GM23338 (cell line): ENCODE results near the gene CSF2. TPM values are rescaled to one million over a fixed set of nuclear protein-coding genes. Genes with fewer than 3 reads are reported as not detected.

Experiments
- ATAC-seq: fragments of 200-7000 bp; cut with Tn5 transposase; 3 replicates; pipeline ENCODE4 v1.9.1; 2020
- DNase-seq: peaks from one replicate; pipeline ENCODE4 v3.0.0-alpha.2; 2015; ENCODE audit warnings: low spot score
- H2AFZ ChIP-seq: fragments of 200-600 bp; sonication (generic); 2 replicates; pipeline ENCODE4 v1.8.0; 2016; ENCODE audit warnings: antibody characterized with exemption, mild to moderate bottlenecking, moderate library complexity
- H3F3A ChIP-seq: fragments of 200-600 bp; sonication (generic); replicated peaks from 2 replicates; pipeline ENCODE4 v1.8.0; 2017; ENCODE audit warnings: antibody characterized with exemption, mixed run types, low read depth
- H3K27ac ChIP-seq: fragments of 200-600 bp; sonication (generic); 2 replicates; pipeline ENCODE4 v1.6.1; 2016; ENCODE audit warnings: low read depth
- H3K27me3 ChIP-seq: fragments of 200-600 bp; sonication (generic); 2 replicates; pipeline ENCODE4 v1.8.0; 2016; ENCODE audit warnings: mild to moderate bottlenecking, mixed run types, moderate library complexity; ENCODE audit not compliant: insufficient read depth
- H3K36me3 ChIP-seq: fragments of 200-600 bp; sonication (generic); 2 replicates; pipeline ENCODE4 v1.8.0; 2016; ENCODE audit warnings: mild to moderate bottlenecking; ENCODE audit not compliant: insufficient read depth
- H3K4me1 ChIP-seq: fragments of 200-600 bp; sonication (generic); 2 replicates; pipeline ENCODE4 v1.8.0; 2016; ENCODE audit warnings: mild to moderate bottlenecking, moderate library complexity; ENCODE audit not compliant: insufficient read depth
- H3K4me2 ChIP-seq: fragments of 200-600 bp; sonication (generic); 2 replicates; pipeline ENCODE4 v1.7.1; 2017; ENCODE audit warnings: mixed run types
- H3K4me3 ChIP-seq: fragments of 200-600 bp; sonication (generic); 2 replicates; pipeline ENCODE4 v1.6.1; 2016; ENCODE audit warnings: mixed run types
- H3K79me2 ChIP-seq: fragments of 200-600 bp; sonication (generic); replicated peaks from 2 replicates; pipeline ENCODE4 v1.8.0; 2017; ENCODE audit warnings: mild to moderate bottlenecking; ENCODE audit not compliant: insufficient read depth
- H3K9me2 ChIP-seq: fragments of 200-600 bp; sonication (generic); 2 replicates; pipeline ENCODE4 v1.8.0; 2017; ENCODE audit not compliant: insufficient read depth
- H4K20me1 ChIP-seq: fragments of 200-600 bp; sonication (generic); replicated peaks from 2 replicates; pipeline ENCODE4 v1.8.0; 2017; ENCODE audit warnings: mild to moderate bottlenecking; ENCODE audit not compliant: insufficient read depth
- H3K27ac Mint-ChIP-seq: 2 replicates; pipeline ENCODE4 v1.8.0; 2020; ENCODE audit warnings: inconsistent platforms, mild to moderate bottlenecking, moderate library complexity, mixed read lengths
- H3K27me3 Mint-ChIP-seq: 3 replicates; pipeline ENCODE4 v1.8.0; 2022; ENCODE audit warnings: low read depth, mild to moderate bottlenecking, moderate library complexity, mixed read lengths, inconsistent platforms; ENCODE audit not compliant: insufficient read depth, poor library complexity
- H3K36me3 Mint-ChIP-seq: 3 replicates; pipeline ENCODE4 v1.8.0; 2021; ENCODE audit warnings: low read depth, mild to moderate bottlenecking, inconsistent platforms, moderate library complexity, mixed read lengths
- H3K4me1 Mint-ChIP-seq: 3 replicates; pipeline ENCODE4 v1.8.0; 2020; ENCODE audit warnings: mild to moderate bottlenecking, inconsistent platforms, mixed read lengths
- H3K4me3 Mint-ChIP-seq: 3 replicates; pipeline ENCODE4 v1.8.0; 2021; ENCODE audit warnings: moderate library complexity, mild to moderate bottlenecking, inconsistent platforms, mixed read lengths
- H3K9me3 Mint-ChIP-seq: 3 replicates; pipeline ENCODE4 v1.8.0; 2020; ENCODE audit warnings: moderate library complexity, mild to moderate bottlenecking, inconsistent platforms, mixed read lengths
- CREB1 ChIP-seq: fragments of 250-450 bp; sonication (Bioruptor Pico); IDR thresholded peaks from 2 replicates; pipeline ENCODE4 v1.5.0; 2020; ENCODE audit warnings: low read depth, mild to moderate bottlenecking, moderate library complexity
- CTCF ChIP-seq, 2 experiments: fragments of 200-600 bp in 1 of 2; sonication (generic) in 1 of 2; conservative IDR thresholded peaks; 2 replicates each; pipeline versions ENCODE4 v1.5.1 to v1.6.1; 2016 to 2017; ENCODE audit warnings: antibody characterized with exemption in 2 of 2, low read depth in 2 of 2, mild to moderate bottlenecking in 2 of 2, moderate library complexity in 1 of 2
- ETS1 ChIP-seq: IDR thresholded peaks from 2 replicates; pipeline ENCODE4 v1.6.1; 2016; ENCODE audit warnings: antibody characterized with exemption
- EZH2 ChIP-seq: fragments of 200-600 bp; sonication (generic); IDR thresholded peaks from one replicate; pipeline ENCODE4 v1.8.0; 2017; ENCODE audit warnings: antibody characterized with exemption, mild to moderate bottlenecking, low read depth; ENCODE audit not compliant: unreplicated experiment
- EZH2phosphoT487 ChIP-seq: fragments of 200-600 bp; sonication (generic); IDR thresholded peaks from one replicate; pipeline ENCODE4 v1.8.1; 2018; ENCODE audit warnings: antibody characterized with exemption; ENCODE audit not compliant: unreplicated experiment
- JUNB ChIP-seq: IDR thresholded peaks from one replicate; pipeline ENCODE4 v1.6.1; 2016; ENCODE audit warnings: antibody characterized with exemption; ENCODE audit not compliant: unreplicated experiment
- NANOG ChIP-seq: IDR thresholded peaks from 2 replicates; pipeline ENCODE4 v1.6.1; 2016; ENCODE audit warnings: antibody characterized with exemption, borderline replicate concordance
- POLR2AphosphoS5 ChIP-seq: IDR thresholded peaks from 2 replicates; pipeline ENCODE4 v1.6.1; 2016; ENCODE audit warnings: antibody characterized with exemption, low read depth
- REST ChIP-seq: IDR thresholded peaks from one replicate; pipeline ENCODE4 v1.6.1; 2018; ENCODE audit warnings: antibody characterized with exemption; ENCODE audit not compliant: unreplicated experiment
- STAT1 ChIP-seq: IDR thresholded peaks from one replicate; pipeline ENCODE4 v1.6.1; 2016; ENCODE audit warnings: antibody characterized with exemption; ENCODE audit not compliant: unreplicated experiment
- ZNF114 ChIP-seq: fragments of 250-450 bp; sonication (Bioruptor Pico); IDR thresholded peaks from 2 replicates; pipeline ENCODE4 v1.5.0; 2020; ENCODE audit warnings: mild to moderate bottlenecking, moderate library complexity
- ZNF331 ChIP-seq: fragments of 250-450 bp; sonication (Bioruptor Pico); IDR thresholded peaks from 2 replicates; pipeline ENCODE4 v1.5.0; 2020; ENCODE audit warnings: low read depth, mild to moderate bottlenecking, moderate library complexity
- ZNF462 ChIP-seq: fragments of 250-450 bp; sonication (Bioruptor Pico); IDR thresholded peaks from 2 replicates; pipeline ENCODE4 v1.5.0; 2020; ENCODE audit warnings: mild to moderate bottlenecking, moderate library complexity
- polyA plus RNA-seq: library from polyadenylated mRNA; unstranded; fragments of >200 nt; fragmentation: Nextera tagmentation; extraction: Ambion mirVana; gene quantifications from 2 replicates; pipeline ENCODE4 v1.2.1, GENCODE V29; 2016
- total RNA-seq: library from RNA; depleted of rRNA; stranded (reverse); fragments of >200 nt; shearing (Covaris generic); gene quantifications from 2 replicates; pipeline ENCODE4 v1.2.3, GENCODE V29; 2014

Gene CSF2
- total and polyA plus RNA-seq, 2 experiments from 2014 or later = not detected

GRCh38 chr5:132096904-132097303 lies 23.3 kb downstream of the CSF2 start:
- no peaks in the 10 kb centered on the region for H3K79me2 ChIP-seq
- Mint-ChIP-seq H3K36me3 (no peaks in the 10 kb centered on the region), H3K27ac (no peak overlapping the region), H3K4me3 (no peak overlapping the region), H3K27me3 (peaks cover 1% of the 10 kb centered on the region), H3K9me3 (no peaks in the 10 kb centered on the region), H3K4me1 (no peaks in the 10 kb centered on the region; the same call in 2 of the 3 replicates)
- no peaks in the 10 kb centered on the region for H3K36me3 ChIP-seq
- no peak overlapping the region for H3K27ac ChIP-seq
- DNase-seq (no peak), ATAC-seq (no peak)
- no peaks in the 10 kb centered on the region for H3F3A ChIP-seq
- H3K4me1 ChIP-seq = no peaks in the 10 kb centered on the region
- TF ChIP-seq EZH2phosphoT487 (no peak), REST (no peak), ZNF114 (CRISPR knock-in tag) (no peak), ZNF462 (CRISPR knock-in tag) (no peak), STAT1 (no peak), CTCF (conservative IDR thresholded peaks at IDR 0.05; ENCODE audit: low read depth in 2 of 2) (no peak), NANOG (no peak), EZH2 (no peak), ETS1 (no peak), CREB1 (no peak), POLR2AphosphoS5 (no peak), JUNB (no peak), ZNF331 (CRISPR knock-in tag) (no peak)
- H2AFZ ChIP-seq = no peak overlapping the region
- H3K27me3 ChIP-seq = no peaks in the 10 kb centered on the region
- H3K4me2 ChIP-seq = no peak overlapping the region
- H4K20me1 ChIP-seq = no peaks in the 10 kb centered on the region
- H3K4me3 ChIP-seq = no peak overlapping the region
- H3K9me2 ChIP-seq = no peaks in the 10 kb centered on the region; the same call in 1 of the 2 replicates
